Bronchial epithelial cell (primary cell): ENCODE results near the gene NUP50. TPM values are rescaled to one million over a fixed set of nuclear protein-coding genes. Genes with fewer than 3 reads are reported as not detected.
"Not testable (repeated sequence)": the region's sequence is repeated elsewhere in the genome, so short reads cannot be mapped to it uniquely, and the experiment has no call there.

Experiments used
- DNase-seq: peaks from one replicate; pipeline ENCODE4 v3.0.0-alpha.2; 2010; ENCODE audit warnings: low read depth
- FAIRE-seq: peaks from 2 replicates; lab custom pipeline; 2011; peaks lifted over from hg19 to GRCh38; lab: Jason Lieb, UNC
- H3K27me3 ChIP-seq: 2 replicates; pipeline ENCODE4 v1.5.1; 2011; ENCODE audit warnings: low read length; ENCODE audit not compliant: control insufficient read depth, insufficient read depth
- H3K36me3 ChIP-seq: 2 replicates; pipeline ENCODE4 v1.5.1; 2011; ENCODE audit warnings: low read length; ENCODE audit not compliant: control insufficient read depth, insufficient read depth
- H3K4me3 ChIP-seq: 2 replicates; pipeline ENCODE4 v1.5.1; 2011; ENCODE audit warnings: mild to moderate bottlenecking, low read depth, low read length, control low read depth
- CTCF ChIP-seq: IDR thresholded peaks from 2 replicates; pipeline ENCODE4 v1.5.1; 2011; ENCODE audit warnings: mild to moderate bottlenecking, moderate library complexity, low read length, control low read depth, inconsistent platforms; ENCODE audit not compliant: insufficient read depth, severe bottlenecking
- total RNA-seq: library from RNA; depleted of rRNA; stranded (reverse); fragments of >200 nt; gene quantifications from 2 replicates; pipeline ENCODE4 v1.2.1, GENCODE V29; 2014

Gene NUP50
- total RNA-seq, 1 donor from 2014 or later = 74.2 TPM

GRCh38 chr22:45190202-45190872 lies 26.6 kb downstream of the NUP50 start:
- FAIRE-seq = no peak
- Histone ChIP-seq H3K27me3 (no peaks in the 10 kb centered on the region), H3K4me3 (no peak overlapping the region), H3K36me3 (peaks cover 7% of the 10 kb centered on the region)
- no peak for TF ChIP-seq CTCF
- no peak for DNase-seq

GRCh38 chr22:45191746-45192145 lies 28.0 kb downstream of the NUP50 start:
- not testable (repeated sequence) for H3K27me3 ChIP-seq, DNase-seq, FAIRE-seq, H3K4me3 ChIP-seq
- peaks cover 16% of the 10 kb centered on the region for H3K36me3 ChIP-seq

- Histone ChIP-seq H3K4me3 (no peak overlapping the region), H3K27me3 (no peaks in the 10 kb centered on the region), H3K36me3 (peaks cover 25% of the 10 kb centered on the region)
- TF ChIP-seq CTCF = no peak
- no peak for DNase-seq
- peak; percentile 60 for FAIRE-seq
These were observed 29.0 kb downstream of the NUP50 start for GRCh38 chr22:45192701-45193187.

GRCh38 chr22:45194686-45195085 lies 31.0 kb downstream of the NUP50 start:
- peaks cover 36% of the 10 kb centered on the region for H3K36me3 ChIP-seq
- H3K4me3 ChIP-seq = no peak overlapping the region
- no peak for FAIRE-seq
- H3K27me3 ChIP-seq = no peaks in the 10 kb centered on the region
- DNase-seq = no peak
- no peak for TF ChIP-seq CTCF

- Histone ChIP-seq H3K27me3 (no peaks in the 10 kb centered on the region), H3K4me3 (no peak overlapping the region), H3K36me3 (peaks cover 45% of the 10 kb centered on the region)
- no peak for TF ChIP-seq CTCF
- DNase-seq (no peak), FAIRE-seq (no peak)
These were observed 31.9 kb downstream of the NUP50 start for GRCh38 chr22:45195616-45196015.

- no peak for TF ChIP-seq CTCF
- Histone ChIP-seq H3K27me3 (no peaks in the 10 kb centered on the region), H3K36me3 (peaks cover 47% of the 10 kb centered on the region), H3K4me3 (no peak overlapping the region)
- FAIRE-seq (no peak), DNase-seq (no peak)
These were observed 32.6 kb downstream of the NUP50 start for GRCh38 chr22:45196308-45196707.
